ENCODE results near the gene BATF3.
"Not testable (repeated sequence)": the region's sequence is repeated elsewhere in the genome, so short reads cannot be mapped to it uniquely, and the experiment has no call there.

Gene BATF3

DNA sequence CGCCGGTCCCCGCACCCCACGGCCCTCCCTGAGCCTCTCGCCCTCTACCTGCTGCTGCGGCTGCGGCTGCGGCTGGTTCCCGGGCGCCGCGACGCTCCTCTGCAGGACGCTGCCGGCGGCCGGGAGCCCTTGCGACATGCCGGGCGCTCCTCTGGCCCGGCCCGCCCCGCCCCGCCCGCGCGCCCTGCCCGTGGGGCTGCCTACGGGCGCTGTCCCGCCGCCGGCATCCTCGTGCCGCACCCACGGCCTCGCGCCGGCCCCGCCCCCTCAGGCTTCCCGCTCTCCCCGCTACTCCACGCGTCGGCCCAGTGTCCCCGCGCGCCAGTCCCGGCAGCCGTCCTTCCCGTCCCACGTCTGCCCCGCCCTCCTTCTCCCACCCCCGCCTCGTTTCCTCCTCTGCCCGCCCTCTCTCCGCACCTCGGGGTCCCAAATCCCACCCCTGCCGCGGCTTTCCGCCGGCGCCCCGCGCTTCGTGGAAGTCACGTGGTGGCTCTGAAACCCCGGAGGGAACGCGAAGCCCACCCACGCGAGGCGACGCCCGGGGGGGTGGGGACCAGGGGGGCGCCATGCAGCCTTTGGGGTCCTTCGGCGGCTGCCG, at the start of gene BATF3:
BATF3 (minus strand) TSS at position 216 of the 598 bp plus-strand sequence; CDS start at position 138, 78 bp downstream.
- peak; percentile 44 for DNase-seq (ENCODE audit: low spot score)

DNA sequence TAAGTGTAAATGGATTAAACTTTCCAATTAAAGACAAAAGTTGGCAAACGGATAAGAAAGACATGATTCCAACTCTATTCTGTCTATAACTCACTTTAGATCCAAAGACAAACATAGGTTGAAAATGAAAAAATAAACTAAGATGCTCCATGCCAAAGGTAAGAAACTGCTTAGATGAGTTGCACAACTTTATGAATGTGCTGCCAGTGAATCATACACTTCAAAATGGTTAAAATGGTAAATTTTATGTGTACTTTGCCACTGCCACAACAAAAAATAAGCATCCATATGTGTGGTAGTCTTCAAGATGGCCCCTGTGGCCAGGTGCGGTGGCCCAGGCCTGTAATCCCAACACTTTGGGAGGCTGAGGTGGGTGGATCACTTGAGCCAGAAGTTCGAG, 46.9 kb upstream of the BATF3 start:
- no peak for DNase-seq (ENCODE audit: low spot score)

DNA sequence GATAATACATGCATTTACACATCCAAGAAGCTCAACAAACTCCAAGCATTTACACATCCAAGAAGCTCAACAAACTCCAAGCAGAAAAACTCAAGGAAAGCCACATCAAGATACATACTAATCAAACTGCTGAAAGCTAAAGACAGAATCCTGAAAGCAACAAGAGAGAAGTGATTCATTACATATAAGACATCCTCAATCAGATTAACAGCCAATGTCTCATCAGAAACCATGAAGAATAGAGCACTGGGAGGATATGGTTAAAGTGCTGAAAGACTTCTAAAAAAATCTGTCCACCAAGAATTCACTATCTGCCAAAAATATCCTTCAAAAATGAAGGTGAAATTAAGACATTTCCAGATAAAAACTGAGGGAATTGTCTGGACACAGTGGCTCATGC, 45.7 kb upstream of the BATF3 start:
- DNase-seq (ENCODE audit: low spot score) = no peak

DNA sequence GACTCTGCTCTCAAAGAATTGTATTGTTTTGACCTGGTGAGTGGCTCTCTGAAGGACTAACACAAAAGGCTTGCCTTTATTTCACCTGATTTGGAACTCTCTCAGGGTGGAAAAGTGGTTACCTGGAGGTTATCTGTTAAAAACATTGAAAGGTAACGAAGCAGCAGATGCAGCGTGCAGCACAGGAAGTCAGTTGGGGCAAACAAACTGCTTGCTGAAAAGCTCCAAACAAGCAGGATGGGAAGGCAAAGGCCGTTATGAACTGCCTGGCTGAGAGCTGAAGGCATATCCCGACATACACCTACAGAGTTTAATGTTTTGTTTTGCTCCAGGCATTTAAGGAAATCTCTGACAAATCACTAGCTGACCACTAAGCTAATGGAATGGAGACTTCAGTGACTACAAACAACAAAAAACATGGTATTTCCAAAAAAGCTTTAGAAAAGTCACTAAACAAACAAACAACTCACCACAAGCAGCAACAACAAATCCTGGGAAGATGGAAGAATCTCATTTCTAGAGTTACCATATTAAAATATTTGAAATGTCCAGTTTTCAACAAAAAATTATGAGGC, 44.3 kb upstream of the BATF3 start:
- no peak for DNase-seq (ENCODE audit: low spot score)

GRCh38 chr1:212738330-212738729, 38.7 kb upstream of the BATF3 start:
- DNase-seq (ENCODE audit: low spot score) = no peak

DNA sequence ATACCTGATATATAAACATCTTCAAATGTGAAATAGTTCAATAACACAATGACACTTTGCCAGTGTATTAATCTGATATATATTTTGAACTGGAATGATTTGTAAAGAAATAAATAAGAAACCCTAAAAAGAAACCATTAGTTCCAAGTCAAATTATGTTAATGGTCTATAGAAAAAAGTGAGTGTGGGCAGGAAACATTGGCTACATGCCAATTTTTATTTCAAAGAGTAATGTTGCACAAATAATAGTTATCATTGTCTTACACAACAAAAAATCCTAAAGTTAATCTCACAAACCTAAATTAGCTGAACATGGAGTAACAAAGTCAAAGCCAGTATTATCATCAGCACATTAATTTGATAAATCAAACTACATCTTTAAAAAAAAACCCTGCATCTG, 37.9 kb upstream of the BATF3 start:
- no peak for DNase-seq (ENCODE audit: low spot score)

DNA sequence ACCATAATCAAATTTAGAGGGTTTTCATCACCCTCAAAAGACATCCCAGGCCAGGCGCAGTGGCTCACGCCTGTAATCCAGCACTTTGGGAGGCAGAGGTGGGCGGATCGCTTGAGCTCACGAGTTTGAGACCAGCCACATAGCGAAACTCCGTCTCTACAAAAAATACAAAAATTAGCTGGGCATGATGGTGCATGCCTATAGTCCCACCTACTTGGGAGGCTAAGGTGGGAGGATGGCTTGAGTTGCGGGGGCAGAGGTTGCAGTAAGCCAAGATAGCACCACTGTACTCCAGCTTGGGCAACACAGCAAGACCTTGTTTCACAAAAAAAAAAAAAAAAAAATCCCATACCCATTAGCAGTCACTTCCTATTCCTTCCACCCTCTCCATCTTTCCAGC, 33.5 kb upstream of the BATF3 start:
- DNase-seq (ENCODE audit: low spot score) = no peak

GRCh38 chr1:212731630-212732029, 32.0 kb upstream of the BATF3 start:
- DNase-seq (ENCODE audit: low spot score) = no peak

DNA sequence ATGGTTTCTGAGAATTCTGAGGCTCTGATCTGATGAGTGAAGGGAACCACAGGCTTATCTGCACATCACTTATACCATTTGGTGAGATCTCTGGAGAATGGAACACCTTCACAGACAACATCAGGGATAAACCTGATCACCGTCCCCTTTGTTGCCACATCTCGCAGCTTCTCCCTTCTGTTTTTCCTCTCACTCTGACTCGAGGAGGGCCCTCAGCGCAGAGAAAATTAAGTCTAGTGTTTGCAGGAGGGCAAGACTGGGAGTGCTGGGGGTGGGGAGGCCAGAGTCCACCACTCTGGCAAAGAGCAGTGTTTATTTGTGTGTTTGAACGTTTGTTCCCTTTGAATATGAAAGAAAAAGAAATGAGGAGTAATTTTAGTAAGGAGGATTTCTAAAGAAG, 29.0 kb upstream of the BATF3 start:
- DNase-seq (ENCODE audit: low spot score) = no peak

GRCh38 chr1:212727386-212728181, 27.9 kb upstream of the BATF3 start:
- no peak for DNase-seq (ENCODE audit: low spot score)

DNA sequence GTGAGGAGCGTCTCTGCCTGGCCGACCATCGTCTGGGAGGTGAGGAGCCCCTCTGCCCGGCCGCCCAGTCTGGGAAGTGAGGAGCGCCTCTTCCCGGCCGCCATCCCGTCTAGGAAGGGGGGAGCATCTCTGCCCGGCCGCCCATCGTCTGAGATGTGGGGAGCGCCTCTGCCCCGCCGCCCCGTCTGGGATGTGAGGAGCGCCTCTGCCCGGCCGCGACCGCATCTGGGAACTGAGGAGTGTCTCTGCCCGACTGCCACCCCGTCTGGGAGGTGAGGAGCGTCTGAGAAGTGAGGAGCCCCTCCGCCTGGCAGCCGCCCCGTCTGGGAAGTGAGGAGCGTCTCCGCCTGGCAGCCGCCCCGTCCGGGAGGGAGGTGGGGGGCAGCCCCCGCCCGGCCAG, 25.0 kb upstream of the BATF3 start:
- not testable (repeated sequence) for DNase-seq (ENCODE audit: low spot score)

DNA sequence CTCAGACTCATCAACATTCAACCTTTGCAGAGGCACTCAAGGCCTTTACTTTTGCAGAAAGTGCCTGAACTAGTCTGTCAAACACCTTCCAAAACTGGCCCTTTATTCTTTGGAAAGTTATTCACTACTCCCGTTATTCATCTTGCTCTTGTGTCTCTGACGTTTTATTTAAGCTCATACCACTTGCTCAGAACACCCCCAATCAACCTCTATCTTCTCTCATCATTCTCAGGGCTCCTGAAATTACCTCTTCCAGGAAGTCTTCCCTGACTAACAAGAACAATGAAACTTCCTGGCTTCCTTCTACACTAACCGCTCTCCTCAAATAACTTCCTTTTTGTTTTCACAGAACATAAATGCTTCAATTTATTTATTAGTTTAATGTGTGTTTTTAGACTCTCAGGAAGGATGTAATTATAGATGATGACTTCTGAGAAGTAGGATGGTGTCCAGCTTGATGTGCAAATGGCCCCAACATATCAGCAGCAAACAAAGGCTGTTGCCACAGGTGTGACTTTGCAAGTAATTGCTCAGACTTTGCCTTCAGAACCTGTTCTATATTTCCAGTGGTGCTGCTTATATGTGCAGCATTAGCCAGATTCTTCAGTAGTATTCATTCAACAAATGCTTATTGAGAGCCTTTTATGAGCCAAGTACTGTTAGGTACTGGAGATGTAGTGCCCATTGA, 22.8 kb upstream of the BATF3 start:
- no peak for DNase-seq (ENCODE audit: low spot score)

GRCh38 chr1:212721388-212722247, 22.0 kb upstream of the BATF3 start:
- peak; percentile 56 for DNase-seq (ENCODE audit: low spot score)

DNA sequence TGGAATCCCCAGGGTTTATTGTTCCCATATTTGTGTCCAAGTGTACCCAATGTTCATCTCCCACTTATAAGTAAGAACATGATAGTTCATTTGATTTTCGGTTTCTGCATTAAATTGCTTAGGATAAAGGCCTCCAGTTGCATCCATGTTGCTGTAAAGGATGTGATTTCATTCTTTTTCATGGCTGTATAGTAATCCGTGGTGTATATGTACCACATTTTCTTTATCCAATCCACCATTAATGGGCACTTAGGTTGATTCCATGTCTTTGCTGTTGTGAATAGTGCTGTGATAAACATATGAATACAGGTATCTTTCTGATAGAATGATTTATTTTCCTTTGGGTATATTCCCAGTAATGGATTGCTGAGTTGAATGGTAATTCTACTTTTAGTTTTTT, 20.0 kb upstream of the BATF3 start:
- no peak for DNase-seq (ENCODE audit: low spot score)

DNA sequence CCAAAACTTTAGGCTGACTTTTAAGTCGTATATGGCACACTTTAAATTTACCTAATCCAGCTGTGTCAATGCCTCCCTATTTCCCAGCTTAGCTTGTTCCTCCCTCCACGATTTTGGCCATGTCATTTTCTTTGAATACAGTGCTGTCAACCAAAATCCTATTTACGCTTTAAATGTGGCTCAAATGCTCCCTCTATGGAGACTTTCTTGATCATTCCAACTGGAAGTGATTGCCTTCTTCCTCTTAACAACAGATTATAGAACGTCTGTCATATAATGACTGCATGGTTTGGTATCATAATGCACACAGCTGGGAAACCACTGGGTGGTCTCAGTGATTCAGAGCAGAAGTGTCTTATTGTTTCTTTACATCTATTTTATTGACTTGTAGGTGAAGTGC, 18.9 kb upstream of the BATF3 start:
- no peak for DNase-seq (ENCODE audit: low spot score)

GRCh38 chr1:212716161-212716560, 16.5 kb upstream of the BATF3 start:
- DNase-seq (ENCODE audit: low spot score) = no peak

DNA sequence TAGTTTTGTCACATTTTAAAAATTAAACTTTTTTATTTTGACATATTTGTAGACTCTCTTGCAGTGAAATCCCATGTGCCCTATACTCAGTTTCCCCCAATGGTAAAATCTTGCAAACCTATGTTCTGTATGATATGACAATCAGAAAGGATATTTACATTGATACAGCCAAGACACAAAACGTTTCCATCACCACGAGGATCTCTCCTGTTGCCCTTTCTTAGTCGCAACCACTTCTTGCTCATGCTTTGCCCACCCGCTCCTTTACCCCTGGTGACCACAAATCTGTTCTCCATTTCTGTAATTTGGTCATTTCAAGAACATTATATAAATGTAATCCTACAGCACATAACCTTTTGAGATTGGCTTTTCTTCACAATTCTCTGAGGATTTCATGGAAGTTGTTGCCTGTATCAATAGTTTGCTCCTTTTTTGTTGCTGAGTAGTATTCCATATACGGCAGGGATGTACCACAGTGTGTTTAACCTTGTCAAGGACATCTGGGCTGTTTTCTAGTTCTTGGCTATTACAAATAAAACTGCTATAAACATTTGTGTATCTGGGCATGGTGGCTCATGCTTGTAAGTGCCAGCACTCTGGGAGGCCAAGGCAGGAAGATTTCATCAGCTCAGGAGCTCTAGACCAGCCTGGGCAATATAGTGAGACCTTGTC, 14.0 kb upstream of the BATF3 start:
- no peak for DNase-seq (ENCODE audit: low spot score)

DNA sequence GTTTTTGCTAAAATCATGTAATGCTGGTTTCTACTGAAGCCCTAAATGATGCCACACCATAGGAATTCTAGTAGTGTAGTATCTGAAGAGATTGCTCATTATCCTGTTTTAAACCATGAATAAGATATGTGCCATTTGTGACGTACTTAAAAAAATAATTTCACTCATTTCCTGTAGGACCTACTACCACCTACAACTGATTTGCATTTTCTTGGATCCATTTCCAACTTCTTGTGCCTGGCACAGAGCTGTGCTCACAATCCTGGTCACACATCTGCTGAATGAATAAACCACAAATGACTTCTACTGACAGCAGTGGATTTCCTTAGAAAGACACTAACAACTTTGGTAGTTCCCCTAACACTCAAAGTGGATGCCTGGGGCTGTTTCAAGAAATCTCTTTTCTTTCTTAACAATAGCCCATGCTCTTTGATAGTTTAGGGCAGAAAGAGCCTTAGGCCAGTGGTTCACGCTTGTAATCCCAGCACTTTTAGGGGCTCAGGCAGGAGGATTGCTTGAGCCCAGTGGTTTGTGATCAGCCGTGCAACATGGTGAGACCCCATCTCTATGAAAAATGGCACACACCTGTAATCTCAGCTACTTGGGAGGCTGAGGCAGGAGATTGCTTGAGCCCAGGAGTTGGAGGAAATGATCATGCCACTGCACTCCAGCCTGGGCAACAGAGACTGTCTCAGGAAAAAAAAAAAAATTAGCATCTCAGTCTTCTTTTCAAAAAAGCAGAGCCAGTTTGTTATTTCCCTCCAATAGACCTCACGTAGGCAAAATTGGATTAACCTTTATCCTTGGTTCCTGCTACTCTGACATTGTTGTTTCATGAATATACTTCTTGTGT, 13.0 kb upstream of the BATF3 start:
- no peak for DNase-seq (ENCODE audit: low spot score)

DNA sequence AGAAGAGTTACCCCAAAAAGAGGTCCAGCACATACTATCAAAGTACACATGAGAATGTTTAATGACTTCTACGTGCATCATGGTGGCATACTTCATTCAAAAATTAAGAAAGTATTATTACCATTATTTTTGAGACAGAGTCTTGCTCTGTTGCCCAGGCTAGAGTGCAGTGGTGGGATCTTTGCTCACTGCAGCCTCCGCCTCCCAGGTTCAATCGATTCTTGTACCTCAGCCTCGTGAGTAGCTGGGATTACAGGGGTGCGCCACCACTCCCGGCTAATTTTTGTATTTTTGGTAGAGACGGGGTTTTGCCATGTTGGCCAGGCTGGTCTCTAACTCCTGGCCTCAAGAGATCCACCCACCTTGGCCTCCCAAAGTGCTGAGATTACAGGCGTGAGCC, 12.3 kb upstream of the BATF3 start:
- DNase-seq (ENCODE audit: low spot score) = not testable (repeated sequence)

GRCh38 chr1:212710566-212710965, 10.9 kb upstream of the BATF3 start:
- no peak for DNase-seq (ENCODE audit: low spot score)
